ENCODE data around the gene SHC3.

The SHC3 gene

GRCh38 chr9:89052470-89053097, 126.0 kb downstream of the SHC3 start:
- no peak for DNase-seq (ENCODE audit: low read depth in 2 of 2)

GRCh38 chr9:89051421-89052025, 127.1 kb downstream of the SHC3 start:
- no peak for DNase-seq (ENCODE audit: low read depth in 2 of 2)

DNA sequence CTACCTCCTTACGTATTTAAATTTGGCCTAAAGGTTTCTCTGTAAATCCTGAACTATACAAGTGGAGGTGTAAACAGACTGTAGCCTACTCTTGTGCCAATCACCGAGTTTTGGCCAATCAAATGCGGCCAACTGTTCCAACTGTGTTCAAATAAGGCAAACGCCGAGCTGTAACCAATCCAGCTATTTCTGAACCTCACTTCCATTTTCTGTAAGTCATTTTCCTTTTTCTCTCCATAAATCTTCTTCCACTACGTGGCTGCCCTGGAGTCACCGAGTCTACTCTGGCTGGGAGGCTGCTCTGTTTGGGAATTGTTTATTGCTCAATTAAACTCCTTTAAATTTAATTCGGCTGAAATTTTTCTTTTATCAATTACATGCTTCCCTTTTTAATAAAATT, 129.0 kb downstream of the SHC3 start:
- DNase-seq (ENCODE audit: low read depth in 2 of 2) = no peak

GRCh38 chr9:89048616-89049015, 130.0 kb downstream of the SHC3 start:
- DNase-seq (ENCODE audit: low read depth in 2 of 2) = no peak

GRCh38 chr9:89047667-89048066, 131.0 kb downstream of the SHC3 start:
- no peak for DNase-seq (ENCODE audit: low read depth in 2 of 2)

GRCh38 chr9:89046832-89047231, 131.8 kb downstream of the SHC3 start:
- DNase-seq (ENCODE audit: low read depth in 2 of 2) = no peak

DNA sequence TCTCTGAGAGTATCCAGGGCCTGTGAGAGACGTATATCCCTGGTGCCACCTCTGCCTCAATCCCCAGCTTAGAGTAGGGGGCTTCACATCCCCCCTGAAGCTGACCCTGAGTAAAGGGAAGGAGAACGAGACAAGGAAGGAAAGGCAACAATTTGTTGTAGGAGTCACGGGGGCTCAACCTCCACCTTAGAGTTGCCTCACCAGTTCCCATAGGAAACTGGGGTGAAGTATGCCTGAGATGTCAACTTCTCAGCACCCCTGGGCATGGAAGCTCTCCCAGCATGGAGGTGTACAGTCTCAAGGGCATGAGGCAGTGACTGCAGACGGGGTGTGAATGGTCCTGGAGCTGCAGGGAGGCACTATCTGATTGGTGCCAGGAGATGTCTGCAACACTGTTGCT, 133.7 kb downstream of the SHC3 start:
- no peak for DNase-seq (ENCODE audit: low read depth in 2 of 2)

DNA sequence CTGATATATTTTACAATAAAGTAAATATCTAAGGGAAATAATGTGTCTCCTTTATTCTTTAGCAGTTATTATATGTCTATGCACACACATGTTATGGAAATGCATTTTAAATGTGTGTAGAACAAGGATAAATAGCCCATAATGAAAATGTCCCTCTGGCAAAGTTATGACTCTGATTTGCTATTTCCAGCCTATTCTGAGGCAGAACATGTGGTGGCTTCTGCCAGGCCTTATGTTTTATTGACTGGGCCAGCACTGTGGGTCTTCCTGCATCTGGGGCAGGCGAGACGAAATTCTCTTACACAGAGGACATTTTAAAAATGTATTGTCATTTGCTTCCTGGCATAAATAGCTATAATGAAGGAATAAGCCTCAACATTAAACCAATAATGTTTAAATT, 134.5 kb downstream of the SHC3 start:
- no peak for DNase-seq (ENCODE audit: low read depth in 2 of 2)

DNA sequence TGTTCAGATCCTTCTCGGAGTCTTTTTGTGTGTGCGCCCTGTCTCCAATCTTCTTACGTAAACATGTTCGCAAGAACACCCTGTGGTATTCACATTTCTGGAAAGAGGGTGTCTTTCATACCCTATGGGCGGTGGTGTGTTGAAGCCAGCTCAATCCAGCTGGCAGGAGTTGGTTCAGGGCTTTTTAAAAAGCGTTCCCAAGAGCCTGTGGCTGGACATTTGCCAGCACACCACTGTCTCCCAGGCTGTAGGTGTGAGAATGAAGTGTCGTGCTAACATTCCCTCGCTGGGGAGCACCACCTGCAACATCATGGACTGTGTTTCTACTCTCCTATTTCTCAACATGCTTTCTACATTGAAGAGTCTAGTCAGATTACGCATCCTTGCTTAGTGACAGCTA, 135.6 kb downstream of the SHC3 start:
- DNase-seq (ENCODE audit: low read depth in 2 of 2) = no peak

GRCh38 chr9:89039664-89040063, 139.0 kb downstream of the SHC3 start:
- no peak for DNase-seq (ENCODE audit: low read depth in 2 of 2)

DNA sequence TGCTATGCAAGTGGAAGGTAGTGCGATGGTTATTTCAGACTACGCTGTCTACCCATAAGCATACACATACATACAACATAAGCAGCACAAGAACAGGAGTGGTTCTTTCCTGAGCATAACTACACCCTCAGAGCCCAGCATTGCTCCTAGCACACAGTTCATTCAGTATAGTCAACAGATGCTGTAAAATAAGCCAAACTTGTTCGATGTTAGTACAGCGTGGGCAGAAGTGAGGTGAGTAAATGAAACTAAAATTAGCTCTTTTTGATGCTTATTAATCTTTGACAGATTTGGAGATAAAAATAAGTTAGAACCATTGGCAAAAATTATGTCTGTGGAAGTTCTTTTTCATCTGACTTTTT, 139.5 kb downstream of the SHC3 start:
- no peak for DNase-seq (ENCODE audit: low read depth in 2 of 2)

GRCh38 chr9:89038382-89039103, 140.1 kb downstream of the SHC3 start:
- DNase-seq (ENCODE audit: low read depth in 2 of 2) = no peak

DNA sequence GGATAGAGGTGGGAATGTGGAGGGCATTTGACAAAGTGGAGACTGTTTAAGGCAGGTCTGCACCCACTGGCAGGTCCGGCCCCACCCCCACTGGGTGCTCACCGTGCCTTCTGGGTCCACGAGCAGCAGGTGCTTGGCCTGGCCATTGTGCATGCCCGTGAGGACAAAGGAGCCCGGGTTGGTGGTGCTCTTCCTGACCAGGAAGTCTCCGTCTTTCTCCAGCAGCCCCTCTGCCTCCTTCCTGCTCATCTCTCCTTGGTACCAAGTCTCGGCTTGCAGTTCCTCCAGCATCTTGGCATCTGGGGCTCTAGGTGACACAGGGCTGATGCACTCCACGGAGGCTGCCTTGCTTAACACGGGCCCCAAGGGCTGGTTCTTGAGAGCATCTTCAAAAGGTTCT, 140.7 kb downstream of the SHC3 start:
- no peak for DNase-seq (ENCODE audit: low read depth in 2 of 2)

- DNase-seq (ENCODE audit: low read depth in 2 of 2) = no peak
Measured at GRCh38 chr9:89037346-89037745, 141.3 kb downstream of the SHC3 start.

GRCh38 chr9:89036891-89037290, 141.7 kb downstream of the SHC3 start:
- no peak for DNase-seq (ENCODE audit: low read depth in 2 of 2)

DNA sequence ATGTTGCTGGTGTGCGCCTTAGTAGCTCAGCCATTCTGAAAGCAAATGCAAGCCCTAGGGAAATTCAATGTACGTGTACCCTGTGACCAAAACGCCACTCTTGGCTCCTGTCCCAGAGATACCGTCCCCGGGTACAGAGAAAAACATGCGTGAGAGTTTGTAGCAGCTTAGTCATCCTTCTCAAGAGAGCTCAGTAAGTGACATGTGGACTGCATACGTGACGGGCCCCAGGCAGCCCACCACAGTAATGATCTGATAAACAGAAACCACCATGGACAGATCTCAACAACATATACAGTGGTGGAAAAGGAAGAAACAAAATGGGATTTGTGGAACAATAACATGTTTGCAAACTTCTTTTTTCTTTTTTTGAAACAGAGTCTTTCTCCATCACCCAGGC, 142.2 kb downstream of the SHC3 start:
- no peak for DNase-seq (ENCODE audit: low read depth in 2 of 2)

- DNase-seq (ENCODE audit: low read depth in 2 of 2) = no peak
Measured at GRCh38 chr9:89032661-89033060, 146.0 kb downstream of the SHC3 start.

DNA sequence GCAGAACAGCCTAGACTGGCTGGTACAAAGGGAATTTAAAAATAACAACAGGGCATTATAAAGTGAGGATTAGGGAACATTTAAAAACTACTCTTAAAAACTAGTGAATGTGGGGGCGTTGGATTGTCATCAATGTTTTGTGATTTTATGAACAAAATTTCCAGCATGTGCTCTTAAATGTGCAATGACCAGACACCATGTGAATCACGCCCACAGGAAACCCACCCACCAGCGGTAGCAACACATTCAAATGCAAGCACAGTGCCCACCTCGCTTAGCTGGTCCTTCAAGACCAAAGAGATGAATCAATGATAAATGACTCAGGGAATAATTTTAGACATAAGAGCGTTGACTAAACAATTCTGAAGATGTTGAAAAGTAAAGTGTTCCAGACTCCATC, 146.4 kb downstream of the SHC3 start:
- no peak for DNase-seq (ENCODE audit: low read depth in 2 of 2)

GRCh38 chr9:89029788-89030187, 148.8 kb downstream of the SHC3 start:
- no peak for DNase-seq (ENCODE audit: low read depth in 2 of 2)

DNA sequence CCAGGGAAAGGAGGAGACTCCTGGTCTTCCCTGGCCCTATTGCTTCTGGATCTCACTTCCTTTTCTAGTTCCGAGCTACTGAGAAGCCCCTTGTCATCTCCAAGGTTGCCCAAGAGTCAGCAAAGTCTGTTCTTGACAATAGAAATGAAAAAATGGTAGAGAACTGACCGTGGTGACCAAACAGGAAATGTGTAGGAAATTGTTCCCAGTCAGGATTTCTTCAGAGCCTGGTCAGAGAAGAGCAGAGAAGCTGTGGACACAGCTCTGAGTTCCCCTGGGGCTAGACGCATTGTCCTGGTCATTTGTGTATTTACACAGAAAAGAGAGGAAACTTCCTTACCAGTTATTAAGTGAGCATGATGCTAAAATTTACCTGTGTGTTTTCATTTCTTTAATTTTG, 151.7 kb downstream of the SHC3 start:
- no peak for DNase-seq (ENCODE audit: low read depth in 2 of 2)

DNA sequence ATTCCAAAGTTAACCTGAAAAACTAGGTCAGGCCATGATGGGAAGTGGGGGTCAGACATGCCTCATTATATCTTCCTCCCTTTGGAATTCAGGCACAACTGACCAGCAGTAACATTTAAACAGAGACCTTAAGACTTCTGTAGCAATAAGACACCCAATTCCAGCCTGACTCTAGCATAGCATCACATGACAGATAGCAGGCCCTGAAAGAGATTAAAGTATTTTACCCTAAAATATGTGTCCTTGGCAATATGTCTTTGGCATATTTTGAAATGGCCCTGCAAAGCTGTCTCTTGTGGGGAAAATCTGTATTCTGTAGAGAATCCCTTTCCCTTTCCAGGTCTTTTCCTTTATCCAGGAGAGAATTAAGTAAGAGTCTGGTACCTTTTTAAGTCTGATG, 153.1 kb downstream of the SHC3 start:
- no peak for DNase-seq (ENCODE audit: low read depth in 2 of 2)

DNA sequence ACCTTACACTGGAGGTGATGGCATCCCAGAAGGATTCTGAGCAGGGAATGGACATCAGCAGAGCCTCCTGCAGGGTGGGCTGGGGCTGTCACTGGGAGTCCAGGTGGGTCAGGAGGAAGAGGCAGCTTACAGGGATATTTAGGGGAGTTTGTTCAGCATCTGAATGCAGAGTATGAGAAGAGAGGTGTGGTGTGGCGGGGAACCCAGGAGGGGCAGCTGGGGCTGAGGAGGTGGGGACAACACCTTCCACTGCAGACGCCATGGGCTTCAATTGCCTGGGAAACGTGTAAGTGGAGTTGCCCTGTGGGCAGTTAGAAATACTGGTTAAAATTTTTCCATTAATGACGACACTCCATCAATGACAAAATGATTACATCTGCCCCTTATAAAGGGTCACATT, 153.9 kb downstream of the SHC3 start:
- DNase-seq (ENCODE audit: low read depth in 2 of 2) = no peak

GRCh38 chr9:89023740-89024139, 154.9 kb downstream of the SHC3 start:
- DNase-seq (ENCODE audit: low read depth in 2 of 2) = no peak

DNA sequence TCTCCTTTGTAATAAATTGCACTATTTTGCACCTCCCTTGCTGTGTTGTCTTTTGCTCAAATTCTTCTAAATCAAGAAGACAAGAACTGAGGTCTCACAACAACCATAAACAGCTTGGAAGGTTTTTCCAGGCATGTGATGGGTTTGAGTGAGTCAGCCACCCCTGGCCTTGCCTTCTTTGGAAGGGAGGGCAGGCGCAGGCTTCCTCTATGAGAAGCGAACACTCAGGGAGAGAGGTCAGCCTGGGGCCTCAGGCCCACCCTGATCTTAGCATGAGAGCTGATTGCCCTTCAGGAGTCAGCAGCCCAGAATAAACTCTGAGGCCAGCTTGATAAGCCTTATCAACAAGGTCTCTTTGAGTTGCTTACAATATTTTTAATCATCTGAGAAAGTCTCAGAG, 155.7 kb downstream of the SHC3 start:
- no peak for DNase-seq (ENCODE audit: low read depth in 2 of 2)

All from stimulated activated CD4-positive, alpha-beta T cell treated with anti-CD3 and anti-CD28 coated beads, Interleukin-12 subunit alpha, Interleukin-12 subunit beta, amount 100 ng/mL, for 24 hours (primary cell).